ENCODE measurements around the gene COA3.
A peak's percentile ranks its signal among the peaks of the same experiment; 100 is the strongest.

GRCh38 chr17:42843358-42843934, 44.9 kb upstream of the COA3 start:
- TF ChIP-seq TCF12 (IDR thresholded peaks at IDR 0.05) (no peak), POLR2AphosphoS5 (IDR thresholded peaks at IDR 0.05; ENCODE audit: low read depth, low read length) (no peak), CTCF (IDR thresholded peaks at IDR 0.05) (peak; percentile 92), SMC3 (IDR thresholded peaks at IDR 0.05; ENCODE audit: low read depth, low read length) (peak; percentile 63), IRF3 (IDR thresholded peaks at IDR 0.05; ENCODE audit: low read depth, low read length) (no peak), RAD21 (IDR thresholded peaks at IDR 0.05; ENCODE audit: low read length) (peak; percentile 81), JUND (IDR thresholded peaks at IDR 0.05) (no peak), RXRA (IDR thresholded peaks at IDR 0.05; ENCODE audit: borderline replicate concordance, low read depth) (no peak), GABPA (IDR thresholded peaks at IDR 0.05; ENCODE audit: low read depth) (no peak), EZH2phosphoT487 (IDR thresholded peaks at IDR 0.05; ENCODE audit: borderline replicate concordance, low read depth) (no peak), EP300 (IDR thresholded peaks at IDR 0.05; ENCODE audit: borderline replicate concordance in 1 of 2, low read depth in 1 of 2, low read length in 1 of 2) (no peak)

Data from SK-N-SH (cell line).